Suprapubic skin (tissue), 4 donors: ENCODE data around the gene ARSB. TPM values are rescaled to one million over a fixed set of nuclear protein-coding genes. Genes with fewer than 3 reads are reported as not detected.

Source experiments
- DNase-seq, 2 donors: peaks; one replicate each; pipeline ENCODE4 v3.0.0-alpha.2; 2019; ENCODE audit warnings: low spot score in 2 of 2
- H3K27ac ChIP-seq: fragments of 200-600 bp; sonication (generic); one replicate; pipeline ENCODE4 v1.5.1; 2019
- H3K27me3 ChIP-seq: fragments of 200-600 bp; sonication (generic); one replicate; pipeline ENCODE4 v1.5.1; 2019
- H3K36me3 ChIP-seq: fragments of 200-600 bp; sonication (generic); one replicate; pipeline ENCODE4 v1.5.1; 2019
- H3K4me1 ChIP-seq: fragments of 200-600 bp; sonication (generic); one replicate; pipeline ENCODE4 v1.5.1; 2019
- H3K4me3 ChIP-seq: fragments of 200-600 bp; sonication (generic); one replicate; pipeline ENCODE4 v1.5.1; 2019; ENCODE audit warnings: mild to moderate bottlenecking
- H3K9me3 ChIP-seq: fragments of 200-600 bp; sonication (generic); one replicate; pipeline ENCODE4 v1.5.1; 2019
- CTCF ChIP-seq, 2 donors: fragments of 200-600 bp in 1 of 2; fragments of 450-650 bp in 1 of 2; sonication (generic) in 1 of 2; IDR thresholded peaks; one replicate each; pipeline ENCODE4 v1.5.1; 2016 to 2019; ENCODE audit warnings: antibody characterized with exemption in 2 of 2, mild to moderate bottlenecking in 1 of 2, moderate library complexity in 1 of 2
- EP300 ChIP-seq: sonication (generic); formaldehyde crosslinking; IDR thresholded peaks from one replicate; pipeline ENCODE4 v1.6.1; 2017; ENCODE audit warnings: antibody characterized with exemption
- POLR2A ChIP-seq, 2 donors: fragments of 450-650 bp; IDR thresholded peaks; one replicate each; pipeline ENCODE4 v1.6.1; 2017; ENCODE audit warnings: antibody characterized with exemption in 2 of 2, mild to moderate bottlenecking in 2 of 2, moderate library complexity in 2 of 2
- POLR2AphosphoS5 ChIP-seq, 3 donors: sonication (generic); formaldehyde crosslinking; IDR thresholded peaks; one replicate each; pipeline ENCODE4 v1.6.1; 2017; ENCODE audit warnings: antibody characterized with exemption in 3 of 3
- WGBS: methylation state at CpG from one replicate; pipeline ENCODE4 v1.1.5; 2018; 5-methylcytosine and 5-hydroxymethylcytosine counted together
- total RNA-seq, 4 donors: library from RNA; depleted of rRNA; stranded (reverse); fragments of >200 nt; gene quantifications; one replicate each; pipeline ENCODE4 v1.1.0, GENCODE V29; 2016

Gene ARSB
- total RNA-seq, 4 donors from 2014 or later: 3.1 to 5.1 (median 3.4) TPM

GRCh38 chr5:78974601-78975000 is 10.5 kb downstream of the ARSB start:
- Histone ChIP-seq H3K27ac (no peak overlapping the region), H3K9me3 (no peaks in the 10 kb centered on the region), H3K4me3 (no peak overlapping the region), H3K4me1 (peaks cover 21% of the 10 kb centered on the region), H3K27me3 (no peaks in the 10 kb centered on the region), H3K36me3 (no peaks in the 10 kb centered on the region)
- TF ChIP-seq POLR2AphosphoS5 (IDR thresholded peaks at IDR 0.05): no peak
- TF ChIP-seq CTCF (IDR thresholded peaks at IDR 0.05): no peak
- TF ChIP-seq EP300: no peak
- no peak for TF ChIP-seq POLR2A (IDR thresholded peaks at IDR 0.05)
- no peak for DNase-seq
- WGBS: 87% methylated on average over 2 of the region's 2 CpGs

GRCh38 chr5:78974011-78974410 is 11.1 kb downstream of the ARSB start:
- H3K27ac ChIP-seq: no peak overlapping the region
- WGBS: 78% methylated on average over 5 of the region's 5 CpGs
- peaks cover 21% of the 10 kb centered on the region for H3K4me1 ChIP-seq
- no peaks in the 10 kb centered on the region for H3K9me3 ChIP-seq
- H3K4me3 ChIP-seq: no peak overlapping the region
- H3K36me3 ChIP-seq: no peaks in the 10 kb centered on the region
- H3K27me3 ChIP-seq: no peaks in the 10 kb centered on the region
- TF ChIP-seq POLR2A (IDR thresholded peaks at IDR 0.05) (no peak), EP300 (no peak), POLR2AphosphoS5 (IDR thresholded peaks at IDR 0.05) (no peak), CTCF (IDR thresholded peaks at IDR 0.05) (no peak)
- no peak for DNase-seq

- Histone ChIP-seq H3K36me3 (no peaks in the 10 kb centered on the region), H3K4me1 (peaks cover 21% of the 10 kb centered on the region), H3K4me3 (no peak overlapping the region), H3K27ac (no peak overlapping the region), H3K9me3 (no peaks in the 10 kb centered on the region), H3K27me3 (no peaks in the 10 kb centered on the region)
- TF ChIP-seq EP300: no peak
- TF ChIP-seq POLR2A (IDR thresholded peaks at IDR 0.05): no peak
- no peak for TF ChIP-seq CTCF (IDR thresholded peaks at IDR 0.05)
- TF ChIP-seq POLR2AphosphoS5 (IDR thresholded peaks at IDR 0.05): no peak
- 24% methylated on average over 7 of the region's 7 CpGs for WGBS
- peak in 1 of 2 donors; percentile 67 for DNase-seq
Measured at GRCh38 chr5:78972654-78973428, 12.3 kb downstream of the ARSB start.

- no peak overlapping the region for H3K27ac ChIP-seq
- TF ChIP-seq POLR2A (IDR thresholded peaks at IDR 0.05) (no peak), CTCF (IDR thresholded peaks at IDR 0.05) (no peak), EP300 (no peak), POLR2AphosphoS5 (IDR thresholded peaks at IDR 0.05) (no peak)
- H3K27me3 ChIP-seq: no peaks in the 10 kb centered on the region
- H3K36me3 ChIP-seq: no peaks in the 10 kb centered on the region
- peaks cover 21% of the 10 kb centered on the region for H3K4me1 ChIP-seq
- no peak overlapping the region for H3K4me3 ChIP-seq
- no peak for DNase-seq
- H3K9me3 ChIP-seq: no peaks in the 10 kb centered on the region
- 90% methylated on average over 2 of the region's 2 CpGs for WGBS
Measured at GRCh38 chr5:78971998-78972397, 13.1 kb downstream of the ARSB start.

GRCh38 chr5:78968781-78969180 is 16.3 kb downstream of the ARSB start:
- Histone ChIP-seq H3K27ac (no peak overlapping the region), H3K36me3 (no peaks in the 10 kb centered on the region), H3K27me3 (no peaks in the 10 kb centered on the region), H3K4me1 (peaks cover 18% of the 10 kb centered on the region), H3K4me3 (no peak overlapping the region), H3K9me3 (no peaks in the 10 kb centered on the region)
- 86% methylated on average over 5 of the region's 5 CpGs for WGBS
- TF ChIP-seq EP300 (no peak), CTCF (IDR thresholded peaks at IDR 0.05) (no peak), POLR2A (IDR thresholded peaks at IDR 0.05) (no peak), POLR2AphosphoS5 (IDR thresholded peaks at IDR 0.05) (no peak)
- DNase-seq: no peak
